Measurements from ENCODE around the gene MBTPS1. TPM values are rescaled to one million over a fixed set of nuclear protein-coding genes. Genes with fewer than 3 reads are reported as not detected.

The MBTPS1 gene
- total and polyA plus RNA-seq, 2 experiments from 2014 or later: 18.1 to 49.3 TPM

GRCh38 chr16:84050316-84050715 is 66.4 kb downstream of the MBTPS1 start (continued):
- TF ChIP-seq EZH2 (IDR thresholded peaks at IDR 0.05; ENCODE audit: low read depth, unreplicated experiment) (no peak), JUNB (IDR thresholded peaks at IDR 0.05; ENCODE audit: unreplicated experiment) (no peak)

DNA sequence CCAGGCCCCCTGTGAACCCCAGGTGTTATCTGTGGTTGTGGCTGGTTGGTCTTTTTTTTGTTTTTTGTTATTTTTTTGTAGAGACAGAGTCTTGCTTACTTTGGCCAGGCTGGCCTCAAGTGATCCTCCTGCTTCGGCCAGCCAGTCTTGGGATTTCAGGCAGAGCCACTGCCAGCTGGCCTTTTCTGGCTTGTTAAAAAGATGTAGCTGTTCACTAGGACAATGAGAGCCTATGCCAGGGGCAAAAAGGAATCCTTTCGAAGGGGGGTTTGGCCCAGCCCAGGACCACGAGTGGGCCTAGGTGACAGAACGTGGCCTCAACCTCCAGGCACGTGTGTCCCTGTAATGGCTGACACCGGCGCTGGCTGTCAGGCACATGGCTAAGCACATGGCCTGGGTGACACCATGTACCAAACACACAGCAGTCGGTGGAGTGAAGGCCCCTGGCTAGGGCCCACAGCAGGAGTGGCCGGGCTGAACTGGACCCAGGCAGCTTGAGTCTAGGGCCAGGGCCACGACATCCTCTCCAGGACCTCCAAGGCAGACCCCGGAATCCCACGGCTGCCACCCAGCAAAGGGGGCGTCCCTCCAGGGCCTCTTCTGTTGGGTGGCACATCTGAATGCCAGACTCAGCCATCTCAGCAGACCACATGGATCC is 67.2 kb downstream of the MBTPS1 start:
- Mint-ChIP-seq H3K4me1 (no peaks in the 10 kb centered on the region), H3K36me3 (ENCODE audit: low read depth) (peaks cover 27% of the 10 kb centered on the region), H3K27me3 (ENCODE audit: insufficient read depth, low read depth, poor library complexity) (peaks cover 11% of the 10 kb centered on the region), H3K9me3 (no peaks in the 10 kb centered on the region; the same call in 1 of the 3 replicates), H3K4me3 (no peak overlapping the region), H3K27ac (peak overlapping the region; percentile 52; the same call in 1 of the 2 replicates)
- no peak overlapping the region for H3K4me3 ChIP-seq
- H2AFZ ChIP-seq: no peak overlapping the region
- no peaks in the 10 kb centered on the region for H3K4me1 ChIP-seq (ENCODE audit: insufficient read depth)
- H3K36me3 ChIP-seq (ENCODE audit: insufficient read depth): no peaks in the 10 kb centered on the region
- TF ChIP-seq, protein P1, sequence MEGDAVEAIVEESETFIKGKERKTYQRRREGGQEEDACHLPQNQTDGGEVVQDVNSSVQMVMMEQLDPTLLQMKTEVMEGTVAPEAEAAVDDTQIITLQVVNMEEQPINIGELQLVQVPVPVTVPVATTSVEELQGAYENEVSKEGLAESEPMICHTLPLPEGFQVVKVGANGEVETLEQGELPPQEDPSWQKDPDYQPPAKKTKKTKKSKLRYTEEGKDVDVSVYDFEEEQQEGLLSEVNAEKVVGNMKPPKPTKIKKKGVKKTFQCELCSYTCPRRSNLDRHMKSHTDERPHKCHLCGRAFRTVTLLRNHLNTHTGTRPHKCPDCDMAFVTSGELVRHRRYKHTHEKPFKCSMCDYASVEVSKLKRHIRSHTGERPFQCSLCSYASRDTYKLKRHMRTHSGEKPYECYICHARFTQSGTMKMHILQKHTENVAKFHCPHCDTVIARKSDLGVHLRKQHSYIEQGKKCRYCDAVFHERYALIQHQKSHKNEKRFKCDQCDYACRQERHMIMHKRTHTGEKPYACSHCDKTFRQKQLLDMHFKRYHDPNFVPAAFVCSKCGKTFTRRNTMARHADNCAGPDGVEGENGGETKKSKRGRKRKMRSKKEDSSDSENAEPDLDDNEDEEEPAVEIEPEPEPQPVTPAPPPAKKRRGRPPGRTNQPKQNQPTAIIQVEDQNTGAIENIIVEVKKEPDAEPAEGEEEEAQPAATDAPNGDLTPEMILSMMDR (conservative IDR thresholded peaks at IDR 0.05; ENCODE audit: low read depth in 2 of 2): no peak
- no peak for TF ChIP-seq ETS1 (IDR thresholded peaks at IDR 0.05)
- TF ChIP-seq STAT1 (IDR thresholded peaks at IDR 0.05; ENCODE audit: unreplicated experiment): no peak
- TF ChIP-seq ZNF462 (CRISPR knock-in tag; IDR thresholded peaks at IDR 0.05): no peak
- TF ChIP-seq ZNF331 (CRISPR knock-in tag; IDR thresholded peaks at IDR 0.05; ENCODE audit: low read depth): no peak
- TF ChIP-seq CREB1 (CRISPR knock-in tag; IDR thresholded peaks at IDR 0.05; ENCODE audit: low read depth): no peak
- TF ChIP-seq POLR2AphosphoS5 (IDR thresholded peaks at IDR 0.05; ENCODE audit: low read depth): no peak
- TF ChIP-seq JUNB (IDR thresholded peaks at IDR 0.05; ENCODE audit: unreplicated experiment): no peak
- no peak for TF ChIP-seq EZH2 (IDR thresholded peaks at IDR 0.05; ENCODE audit: low read depth, unreplicated experiment)
- no peak overlapping the region for H3K27ac ChIP-seq (ENCODE audit: low read depth)
- H3F3A ChIP-seq (replicated peaks; ENCODE audit: low read depth): no peaks in the 10 kb centered on the region
- no peaks in the 10 kb centered on the region for H3K79me2 ChIP-seq (replicated peaks; ENCODE audit: insufficient read depth)
- no peak overlapping the region for H3K4me2 ChIP-seq
- H4K20me1 ChIP-seq (replicated peaks; ENCODE audit: insufficient read depth): no peaks in the 10 kb centered on the region
- DNase-seq (ENCODE audit: low spot score) (no peak), ATAC-seq (no peak)
- H3K27me3 ChIP-seq (ENCODE audit: insufficient read depth): no peaks in the 10 kb centered on the region
- no peaks in the 10 kb centered on the region for H3K9me2 ChIP-seq (ENCODE audit: insufficient read depth)

Data from GM23338 (cell line).